ENCODE results near the gene TBC1D20.
A peak's percentile ranks its signal among the peaks of the same experiment; 100 is the strongest.

Gene TBC1D20

DNA sequence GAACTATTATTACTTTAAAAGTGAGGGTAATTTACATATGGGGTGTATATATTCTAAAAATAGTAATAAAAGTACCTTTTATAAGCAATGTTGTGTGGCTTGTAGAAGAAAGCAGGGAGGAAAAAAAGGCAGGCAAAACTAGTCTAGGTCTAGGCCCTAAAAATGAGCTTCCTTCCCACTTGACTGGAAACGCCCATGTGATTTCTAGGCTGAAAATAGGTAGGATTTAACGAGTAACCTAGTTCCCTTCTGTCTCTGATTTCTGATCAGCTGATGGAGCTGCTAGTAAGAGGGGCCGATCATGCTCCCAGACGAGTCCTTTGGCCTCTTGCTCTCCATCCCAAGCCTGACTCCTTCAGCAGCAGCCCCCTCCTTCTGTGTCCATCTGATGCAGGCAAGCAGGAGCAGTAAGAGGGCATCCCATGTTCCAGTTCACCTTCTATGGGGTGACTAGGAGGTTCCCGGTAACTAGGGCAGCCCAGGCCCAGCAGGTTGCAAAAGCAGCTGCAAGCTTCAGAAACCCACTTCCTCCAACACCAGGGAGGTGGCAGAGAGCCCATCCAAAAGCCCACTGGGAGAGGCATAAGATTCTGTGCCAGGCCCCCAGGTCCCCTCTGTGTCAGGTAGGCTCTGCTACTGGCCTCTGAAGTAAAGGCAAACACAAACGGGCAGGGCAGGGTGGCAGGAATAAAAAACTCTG lies 24.4 kb downstream of the TBC1D20 start:
- no peak for DNase-seq

DNA sequence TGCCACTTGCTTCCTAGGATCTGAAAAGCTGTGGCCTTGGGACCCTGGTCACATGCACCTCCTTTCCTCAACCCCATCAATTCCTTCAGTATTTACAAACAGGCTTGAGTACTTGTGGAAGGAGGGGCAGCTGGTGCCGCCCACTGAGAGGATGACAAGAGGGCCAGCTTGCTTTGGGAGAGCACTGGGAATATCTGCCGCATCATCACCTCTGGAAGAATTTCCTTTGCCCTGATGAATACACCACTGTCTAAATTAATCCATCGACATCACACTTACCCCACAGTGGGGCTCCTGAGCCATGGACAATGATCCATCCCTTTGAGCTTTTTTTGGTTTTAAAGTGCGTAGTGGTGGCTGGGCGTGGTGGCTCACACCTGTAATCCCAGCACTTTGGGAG lies 25.9 kb downstream of the TBC1D20 start:
- no peak for DNase-seq

DNA sequence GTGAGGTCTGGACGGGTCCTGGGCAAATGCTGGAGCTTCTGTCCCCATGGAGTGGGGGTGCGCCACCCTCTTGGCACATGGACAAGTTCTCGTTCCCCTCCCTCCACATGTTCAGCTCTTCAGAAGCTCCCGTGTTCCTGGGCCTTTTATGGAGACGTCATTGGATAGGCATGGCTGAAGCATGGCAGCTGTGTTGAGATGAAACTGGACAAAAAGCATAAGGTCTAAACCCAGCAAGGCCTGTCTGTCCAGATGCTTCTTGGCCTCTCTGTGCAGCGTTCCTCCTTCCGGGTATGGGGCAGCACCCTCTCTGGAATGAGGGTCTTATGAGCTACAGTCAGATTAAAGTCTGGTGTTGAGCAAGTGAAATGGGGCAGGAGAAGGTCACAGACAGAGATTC lies 26.8 kb downstream of the TBC1D20 start:
- no peak for DNase-seq

DNA sequence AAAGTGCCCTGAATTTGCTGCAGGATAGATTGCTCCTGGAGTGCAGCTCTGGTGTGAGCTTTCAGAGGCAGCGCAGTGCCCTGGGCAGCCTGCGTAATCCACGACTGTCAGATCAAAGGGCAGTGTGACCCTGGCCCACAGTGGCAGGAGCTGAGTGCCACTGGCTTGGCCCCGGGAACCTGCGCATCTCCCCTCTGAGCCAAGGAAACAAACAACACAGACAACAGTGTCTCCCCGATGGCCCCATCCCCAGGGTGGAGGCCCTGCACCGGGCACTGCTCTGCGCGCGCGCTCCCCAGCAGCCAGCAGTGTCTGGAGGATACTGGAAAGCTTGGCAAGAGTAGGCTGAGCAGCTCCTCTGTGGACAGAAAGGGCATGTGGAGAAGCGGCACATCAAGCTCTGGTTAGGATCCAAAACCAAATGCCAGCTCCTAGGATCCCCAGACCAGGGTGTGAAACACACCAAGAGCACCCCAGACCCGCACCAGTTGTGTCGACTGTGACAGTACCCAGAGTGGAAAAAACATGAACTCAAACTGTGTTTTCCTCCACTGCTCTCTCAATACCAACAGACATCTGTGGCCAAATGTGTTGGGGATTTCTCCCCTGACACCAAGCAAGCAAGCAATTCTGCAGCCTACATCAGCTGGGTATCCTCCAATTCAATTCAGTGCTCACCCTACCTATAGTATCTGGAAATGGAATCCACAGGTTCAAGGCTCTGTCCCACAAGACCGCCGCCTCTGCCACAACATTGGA lies 27.5 kb downstream of the TBC1D20 start:
- no peak for DNase-seq

DNA sequence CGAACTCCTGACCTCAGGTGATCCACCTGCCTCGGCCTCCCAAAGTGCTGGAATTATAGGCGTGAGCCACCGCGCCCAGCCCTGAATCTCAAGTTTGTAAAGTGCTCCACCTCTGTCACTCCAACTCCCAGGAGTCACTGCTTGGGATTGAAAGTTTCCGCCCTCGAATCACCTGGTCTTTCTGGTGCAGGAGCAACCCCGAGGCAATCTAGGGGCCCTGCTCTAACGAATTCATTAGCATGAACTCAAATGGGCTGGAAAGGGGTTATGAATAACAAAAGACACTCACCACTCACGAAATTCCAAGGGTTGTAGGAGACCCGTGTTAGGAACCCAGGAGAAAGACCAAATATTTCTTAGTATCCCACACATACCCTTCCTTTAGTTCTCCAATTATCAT lies 28.1 kb downstream of the TBC1D20 start:
- no peak for DNase-seq

DNA sequence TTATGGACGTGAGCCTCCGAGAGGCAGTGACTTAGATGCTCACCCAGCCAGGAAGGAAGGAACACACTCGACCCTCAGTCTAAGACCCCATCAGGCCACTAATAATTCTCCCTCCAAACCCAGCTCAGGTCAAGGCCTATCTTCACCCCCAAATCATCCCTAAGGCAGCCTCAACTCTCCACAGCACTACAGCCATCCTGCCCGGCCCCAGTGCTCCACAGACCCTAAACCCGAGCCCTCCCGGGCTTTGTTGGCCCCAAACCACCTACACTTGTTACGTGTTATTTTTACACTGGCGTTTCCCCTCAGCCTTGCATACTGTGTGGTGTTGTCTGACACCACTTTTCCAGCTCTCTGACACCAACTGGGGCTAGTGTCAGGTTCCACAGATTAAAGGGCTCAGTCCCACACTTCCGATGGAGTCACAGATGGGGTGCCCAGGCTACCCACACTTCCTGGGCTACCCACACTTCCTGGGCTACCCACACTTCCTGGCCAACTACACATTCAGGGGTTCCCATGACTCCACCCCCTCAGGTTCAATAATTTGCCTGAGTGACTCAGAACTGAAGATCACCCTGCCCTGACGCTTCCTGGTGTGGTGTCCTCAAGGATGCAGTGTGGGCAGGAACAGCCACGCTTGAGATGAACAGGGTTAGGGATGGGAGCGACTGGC lies 28.9 kb downstream of the TBC1D20 start:
- peak; percentile 59 to 65 for DNase-seq

DNA sequence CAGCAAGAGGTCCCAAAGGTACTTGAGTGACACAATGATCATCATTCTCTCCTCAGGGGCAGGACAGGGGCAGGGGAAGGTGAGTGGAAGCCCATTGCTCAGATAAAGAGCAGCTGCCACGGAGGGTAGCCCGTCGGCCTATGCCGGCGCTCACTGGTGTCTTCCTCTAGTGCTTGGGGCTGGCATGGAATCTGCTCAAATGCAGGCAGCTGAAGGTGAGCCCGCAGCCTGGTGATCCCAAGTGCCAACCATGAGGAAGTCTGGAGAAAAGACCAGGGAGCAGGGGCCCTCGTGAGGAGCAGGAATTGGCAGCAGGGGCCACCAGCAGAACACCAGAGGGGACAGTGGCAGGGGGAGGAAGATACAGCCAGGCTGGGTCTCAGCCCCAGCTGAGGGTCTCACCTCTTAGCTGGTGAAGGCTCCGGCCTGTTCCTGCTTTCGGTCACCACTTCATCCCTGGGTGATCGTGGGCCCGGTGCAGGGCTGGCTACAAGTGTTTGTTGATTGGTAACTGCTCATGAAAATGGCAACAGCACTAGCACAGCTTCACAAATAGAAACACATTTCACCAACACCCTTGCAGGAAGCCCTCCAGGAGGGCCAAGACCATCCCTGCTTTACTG lies 29.5 kb downstream of the TBC1D20 start:
- DNase-seq: no peak

DNA sequence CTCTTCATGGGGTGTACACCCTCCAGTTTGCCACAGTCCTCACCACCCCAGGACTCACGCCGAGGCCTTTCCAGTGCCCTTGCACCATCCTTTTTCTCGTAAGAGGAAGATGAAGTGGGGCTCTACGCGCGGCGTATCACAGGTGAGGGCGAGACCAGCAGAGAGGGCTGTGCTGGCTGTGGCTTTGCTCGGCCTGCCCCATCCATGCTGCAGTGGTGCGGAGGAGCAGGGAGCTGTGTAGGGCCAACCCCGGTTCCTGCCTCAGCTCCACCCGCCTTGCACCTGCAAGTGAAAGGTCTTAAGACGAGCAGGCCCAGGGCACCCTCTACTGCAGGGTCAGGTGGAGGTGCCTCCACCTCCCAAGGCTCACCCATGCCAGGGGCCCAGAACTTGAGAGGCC lies 30.1 kb downstream of the TBC1D20 start:
- DNase-seq: no peak

DNA sequence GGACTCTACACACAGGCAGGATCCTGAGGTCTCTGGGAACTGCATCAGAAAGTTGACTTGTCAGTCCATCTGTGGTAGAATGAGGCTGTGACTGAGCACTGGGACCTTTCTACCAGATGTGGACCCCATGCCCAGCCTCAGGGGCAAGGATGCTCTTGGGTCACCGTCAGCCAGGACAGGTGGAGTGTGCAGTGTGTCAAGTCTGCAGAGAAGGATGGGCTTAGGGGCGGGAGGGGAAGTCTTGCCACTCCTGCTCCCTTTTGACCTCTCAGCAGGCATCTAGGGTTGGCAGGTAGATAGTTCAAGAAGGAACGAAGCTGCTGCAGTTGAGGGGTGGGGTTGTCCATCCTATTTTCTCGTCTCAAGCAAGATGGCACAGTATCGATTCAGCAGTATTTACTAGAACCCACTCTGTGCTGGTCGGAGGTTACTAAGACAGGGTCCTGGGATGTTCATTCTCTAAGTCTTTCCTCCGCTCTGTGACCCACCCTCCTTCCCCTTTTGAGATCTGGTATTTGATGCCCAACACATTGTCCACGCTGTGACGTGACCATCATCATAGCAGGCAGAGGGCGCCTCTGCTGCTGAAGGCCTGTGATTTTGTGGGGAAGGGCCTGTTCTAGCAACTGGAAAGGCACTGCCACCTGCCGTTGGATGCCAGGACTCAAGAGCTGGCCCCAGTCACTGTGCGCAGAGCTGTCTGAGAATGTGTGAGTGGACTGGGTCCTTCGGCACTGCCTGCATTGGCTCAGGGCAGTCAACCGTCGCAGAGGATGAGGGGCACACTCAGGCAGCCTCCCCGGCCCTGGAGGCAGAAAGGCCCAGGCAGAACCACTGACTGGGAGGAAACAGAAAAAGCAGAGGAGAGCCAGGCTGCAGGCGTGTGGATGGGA lies 31.1 kb downstream of the TBC1D20 start:
- peak; percentile 35 to 49 for DNase-seq

DNA sequence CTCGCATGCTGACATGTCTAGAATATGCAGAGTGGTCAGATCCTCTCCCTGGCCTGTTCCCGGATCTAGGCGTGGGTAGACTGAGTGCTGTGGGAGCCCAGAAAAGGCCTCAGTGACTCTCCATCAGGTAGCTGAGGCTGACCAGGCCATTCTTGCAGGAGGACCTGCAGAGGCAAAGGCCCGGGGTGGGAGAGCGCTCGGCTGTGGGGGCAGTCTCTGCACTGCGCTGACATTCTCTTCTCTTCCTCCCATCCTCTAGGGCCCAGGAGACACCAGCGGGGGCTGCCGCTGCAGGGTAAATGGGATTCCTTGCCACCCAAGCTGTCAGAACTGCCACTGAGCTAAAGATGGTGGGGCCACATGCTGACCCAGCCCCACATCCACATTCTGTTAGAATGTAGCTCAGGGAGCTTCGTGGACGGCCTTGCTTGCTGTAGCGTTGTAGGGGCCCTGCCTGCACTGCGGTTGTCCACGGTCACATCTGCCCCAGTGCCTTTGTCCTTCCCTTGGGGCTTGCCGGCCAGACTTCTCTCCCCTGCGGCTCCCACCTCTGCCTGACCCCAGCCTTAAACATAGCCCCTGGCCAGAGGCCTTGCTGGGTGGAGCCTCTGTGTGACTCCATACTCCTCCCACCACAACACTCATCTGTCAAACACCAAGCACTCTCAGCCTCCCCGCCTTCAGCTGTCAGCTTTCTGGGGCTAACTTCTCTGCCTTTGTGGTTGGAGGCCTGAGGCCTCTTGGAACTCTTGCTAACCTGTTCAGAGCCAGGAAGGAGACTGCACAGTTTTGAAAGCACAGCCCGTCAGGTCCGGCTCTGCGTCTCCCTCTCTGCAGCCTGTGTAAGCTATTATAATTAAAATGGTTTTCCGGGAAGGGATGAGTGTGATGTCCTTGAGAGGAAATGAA lies 32.0 kb downstream of the TBC1D20 start:
- DNase-seq: no peak

DNA sequence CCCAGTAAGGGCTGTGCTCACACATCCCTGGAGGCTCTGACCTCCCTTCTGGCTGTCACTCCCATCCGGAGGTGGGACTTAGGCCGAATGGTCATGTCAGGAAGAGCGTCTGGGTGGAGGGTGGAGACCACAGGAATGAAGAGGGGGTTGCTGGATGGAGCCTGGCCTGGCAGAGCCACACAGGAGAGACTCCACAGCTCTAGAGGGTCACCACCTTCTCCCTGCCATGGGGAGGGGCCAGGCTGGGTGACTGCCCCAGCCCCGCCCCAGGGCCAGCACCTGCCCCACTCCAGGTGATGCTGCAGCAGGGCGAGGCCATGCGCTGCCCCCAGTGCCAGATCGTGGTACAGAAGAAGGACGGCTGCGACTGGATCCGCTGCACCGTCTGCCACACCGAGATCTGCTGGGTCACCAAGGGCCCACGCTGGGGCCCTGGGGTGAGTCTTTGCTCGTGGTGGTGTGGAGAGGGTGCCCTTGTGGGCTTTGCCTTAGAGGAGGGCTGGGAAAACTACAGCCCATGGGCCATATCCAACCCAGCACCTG lies 33.6 kb downstream of the TBC1D20 start:
- DNase-seq: no peak

DNA sequence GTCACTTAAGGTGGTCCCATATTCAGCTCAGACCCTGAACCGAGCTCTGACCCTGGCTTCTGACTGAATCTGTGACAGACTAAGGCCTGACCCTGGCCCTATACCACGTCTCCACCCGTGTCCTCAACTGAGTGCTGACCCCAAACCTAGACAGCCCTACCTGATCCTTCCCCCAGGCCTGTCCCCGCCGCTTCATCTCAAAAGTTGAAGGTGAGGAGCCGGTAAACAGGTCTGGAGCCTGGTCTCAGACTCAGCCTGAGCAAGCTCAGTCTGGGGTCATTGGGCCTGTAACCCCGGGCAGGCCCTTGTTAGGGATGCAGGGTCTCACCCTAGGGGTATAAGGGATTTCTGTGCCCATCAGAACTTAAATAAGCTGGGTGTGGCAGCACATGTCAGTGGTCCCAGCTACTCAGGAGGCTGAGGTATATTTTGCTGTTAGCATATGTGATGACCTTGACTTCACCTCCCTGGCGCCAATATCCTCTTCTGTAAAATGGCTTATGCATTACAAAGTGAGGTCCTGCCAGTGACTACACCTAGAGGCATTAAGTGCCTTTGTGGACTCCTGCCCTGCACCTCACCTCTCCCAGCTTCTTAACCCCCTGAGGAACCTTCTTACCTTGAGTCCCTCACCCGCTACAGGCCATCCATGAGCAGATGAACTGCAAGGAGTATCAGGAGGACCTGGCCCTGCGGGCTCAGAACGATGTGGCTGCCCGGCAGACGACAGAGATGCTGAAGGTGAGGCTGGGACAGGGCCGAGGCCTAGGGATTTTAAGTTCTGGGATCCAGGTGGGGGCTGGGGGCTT lies 34.3 kb downstream of the TBC1D20 start:
- no peak for DNase-seq

DNA sequence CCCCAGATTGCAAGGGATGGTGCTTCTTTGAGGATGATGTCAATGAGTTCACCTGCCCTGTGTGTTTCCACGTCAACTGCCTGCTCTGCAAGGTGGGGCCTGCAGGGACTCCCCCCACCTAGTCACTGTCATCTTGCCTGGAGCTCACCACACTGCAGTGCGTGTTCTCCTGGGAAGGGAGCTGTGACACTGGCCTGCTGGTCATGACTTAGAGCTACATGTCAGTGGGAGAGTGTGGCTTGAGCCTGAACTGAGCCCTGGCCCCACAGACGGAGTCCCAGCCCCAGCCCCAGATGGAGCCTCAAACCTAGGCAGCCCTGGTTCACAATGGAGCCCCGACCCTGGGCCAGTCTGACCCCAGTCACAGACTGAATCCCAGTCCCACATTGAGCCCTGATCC lies 34.9 kb downstream of the TBC1D20 start:
- DNase-seq: no peak

DNA sequence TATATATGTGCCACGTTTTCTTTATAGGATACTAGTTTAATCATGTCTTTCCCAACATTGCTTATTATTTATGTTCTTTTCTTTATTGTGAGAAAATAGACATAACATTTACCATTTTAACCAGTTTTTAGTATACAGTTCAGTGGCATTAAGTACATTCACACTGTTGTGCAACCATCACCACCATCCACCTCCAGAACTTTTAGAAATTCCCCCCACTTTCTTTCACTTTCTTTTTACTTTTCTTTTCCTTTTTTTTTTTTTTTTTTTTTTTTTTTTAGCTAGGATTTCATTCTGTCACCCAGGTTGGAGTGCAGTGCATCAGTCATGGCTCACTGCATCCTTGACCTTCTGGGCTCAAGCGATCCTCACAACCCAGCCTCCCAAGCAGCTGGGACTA lies 35.8 kb downstream of the TBC1D20 start:
- no peak for DNase-seq

DNA sequence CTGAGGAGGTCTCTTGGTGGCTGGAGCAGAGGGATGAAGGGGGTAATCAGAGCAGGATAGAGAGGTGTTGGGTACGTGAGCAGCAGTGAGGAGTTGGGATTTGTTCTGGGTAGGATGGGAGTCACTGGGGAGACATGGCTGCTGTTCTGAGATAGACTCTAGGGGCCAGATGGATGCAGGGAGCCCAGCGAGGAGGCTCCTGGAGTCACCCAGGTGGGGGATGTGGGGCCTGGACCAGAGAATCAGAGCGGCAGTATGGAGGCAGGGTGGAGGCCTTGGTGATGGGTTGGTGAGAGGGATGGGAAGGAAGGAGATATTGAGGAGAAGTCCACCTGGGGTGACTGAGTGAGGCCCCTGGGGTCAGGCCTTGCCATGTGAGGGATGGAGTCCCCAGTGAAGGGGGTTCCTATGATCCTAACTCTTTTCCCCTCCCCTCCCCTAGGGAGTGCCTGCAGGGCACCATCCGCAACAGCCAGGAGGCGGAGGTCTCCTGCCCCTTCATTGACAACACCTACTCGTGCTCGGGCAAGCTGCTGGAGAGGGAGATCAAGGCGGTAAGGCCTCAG lies 40.6 kb downstream of the TBC1D20 start:
- no peak for DNase-seq

DNA sequence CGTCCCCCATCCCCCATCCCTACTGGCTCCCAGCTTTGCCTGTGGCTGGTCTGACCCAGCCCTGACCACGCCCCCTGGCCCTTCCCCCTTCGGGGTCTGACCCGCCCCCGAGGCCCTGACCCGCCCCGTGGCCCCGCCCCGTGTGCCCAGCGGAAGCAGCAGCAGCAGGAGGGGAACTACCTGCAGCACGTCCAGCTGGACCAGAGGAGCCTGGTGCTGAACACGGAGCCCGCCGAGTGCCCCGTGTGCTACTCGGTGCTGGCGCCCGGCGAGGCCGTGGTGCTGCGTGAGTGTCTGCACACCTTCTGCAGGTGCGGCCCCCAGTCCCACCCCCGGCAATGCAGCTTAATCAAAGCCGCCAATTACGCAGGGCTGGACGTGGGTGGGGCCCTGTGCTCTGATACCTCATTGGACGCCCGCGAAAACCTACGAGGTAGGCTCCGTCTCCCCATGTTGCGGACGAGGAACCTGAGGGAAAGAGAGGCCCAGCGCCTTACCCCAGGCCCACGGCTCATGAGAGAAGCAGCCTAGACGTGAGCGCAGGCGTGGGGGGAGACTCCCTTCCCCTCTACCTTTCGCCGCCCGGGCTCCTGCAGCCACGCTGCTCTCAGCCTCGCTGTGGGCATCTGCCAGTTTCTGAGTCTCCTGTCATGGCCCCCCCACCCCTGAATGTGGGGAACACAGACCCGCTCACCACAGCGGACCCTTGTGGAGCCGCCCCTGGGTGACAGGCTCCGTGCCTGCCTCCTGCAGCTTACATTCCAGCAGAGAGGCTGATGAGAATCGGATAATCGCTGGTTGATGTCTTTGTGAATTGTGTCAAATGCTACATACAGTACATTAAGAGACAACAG lies 41.4 kb downstream of the TBC1D20 start:
- DNase-seq: peak in 1 of 2 donors; percentile 20

DNA sequence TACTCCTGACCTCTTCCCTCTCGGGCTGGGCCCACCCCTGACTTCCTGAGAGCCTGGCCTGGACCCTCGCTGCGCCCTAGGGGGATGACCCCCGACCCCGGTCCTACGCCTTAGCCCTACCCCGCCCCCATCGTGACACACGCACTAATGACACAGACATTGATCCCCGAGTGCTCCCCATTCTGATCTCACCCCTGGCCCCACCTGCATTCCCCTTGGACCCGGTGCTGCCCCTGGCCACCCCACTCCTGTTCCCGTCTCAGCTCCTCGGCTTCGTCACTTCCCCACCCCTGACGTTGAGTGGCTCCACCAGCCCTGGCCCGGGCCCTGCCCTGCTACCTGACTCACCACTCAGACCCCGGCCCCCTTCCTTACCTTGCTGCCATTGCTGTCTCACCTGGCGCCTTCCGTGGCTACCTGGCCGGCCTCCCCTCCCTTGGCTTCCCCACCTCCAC lies 42.1 kb downstream of the TBC1D20 start:
- DNase-seq: no peak

DNA sequence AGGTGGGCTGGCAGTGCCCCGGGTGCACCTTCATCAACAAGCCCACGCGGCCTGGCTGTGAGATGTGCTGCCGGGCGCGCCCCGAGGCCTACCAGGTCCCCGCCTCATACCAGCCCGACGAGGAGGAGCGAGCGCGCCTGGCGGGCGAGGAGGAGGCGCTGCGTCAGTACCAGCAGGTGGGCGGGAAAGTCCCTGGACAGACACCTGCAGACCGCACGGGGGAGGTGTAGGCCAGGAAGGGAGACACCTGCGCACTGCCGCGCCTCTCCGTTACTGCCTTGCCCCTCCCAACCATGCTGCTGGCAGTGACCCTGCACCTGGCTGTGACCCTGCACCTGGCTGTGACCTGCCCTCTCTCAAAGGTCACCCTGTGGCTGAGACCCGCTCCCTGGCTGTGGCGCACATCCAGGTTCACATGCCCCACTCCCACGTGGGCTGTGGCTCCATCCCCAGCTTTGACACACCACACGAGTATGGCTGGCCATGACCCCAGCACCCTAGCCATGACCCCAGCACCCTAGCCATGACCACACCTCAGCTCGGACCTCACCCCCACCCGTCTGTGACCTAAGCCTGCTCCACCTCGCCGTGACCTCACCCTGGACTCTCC lies 42.7 kb downstream of the TBC1D20 start:
- peak in 1 of 2 donors; percentile 31 for DNase-seq

Measured in CD4-positive, alpha-beta T cell treated with Interleukin-1 beta for 1 hour (primary cell).